Keratinocyte (primary cell): ENCODE data around the gene BRPF1. TPM values are rescaled to one million over a fixed set of nuclear protein-coding genes. Genes with fewer than 3 reads are reported as not detected.
A peak's percentile ranks its signal among the peaks of the same experiment; 100 is the strongest.

ENCODE experiments used
- DNase-seq: peaks from one replicate; pipeline ENCODE4 v3.0.0-alpha.2; 2011; ENCODE audit warnings: low read depth, missing footprints, low spot score
- FAIRE-seq: peaks from 2 replicates; lab custom pipeline; 2011; peaks lifted over from hg19 to GRCh38; lab: Jason Lieb, UNC
- H2AFZ ChIP-seq: 2 replicates; pipeline ENCODE4 v1.6.0; 2012; ENCODE audit warnings: low read length, control low read depth, inconsistent platforms; ENCODE audit not compliant: control insufficient read depth
- H3K27ac ChIP-seq: 2 replicates; pipeline ENCODE4 v1.5.1; 2011; ENCODE audit warnings: low read length; ENCODE audit not compliant: control insufficient read depth, insufficient read depth
- H3K27me3 ChIP-seq: 3 replicates; pipeline ENCODE4 v1.6.0; 2011; ENCODE audit warnings: low read length; ENCODE audit not compliant: control insufficient read depth, insufficient read depth; ENCODE audit errors: extremely low read depth
- H3K36me3 ChIP-seq, 2 experiments: 2 replicates in 1 of 2; 3 replicates in 1 of 2; pipeline ENCODE4 v1.5.1; 2011; ENCODE audit warnings: low read length in 2 of 2, mild to moderate bottlenecking in 1 of 2; ENCODE audit not compliant: control insufficient read depth in 2 of 2, insufficient read depth in 2 of 2; ENCODE audit errors: extremely low read depth in 1 of 2
- H3K4me1 ChIP-seq: 3 replicates; pipeline ENCODE4 v1.5.1; 2011; ENCODE audit warnings: low read length; ENCODE audit not compliant: control insufficient read depth, insufficient read depth; ENCODE audit errors: extremely low read depth
- H3K4me2 ChIP-seq: 3 replicates; pipeline ENCODE4 v1.6.0; 2011; ENCODE audit warnings: low read depth, low read length; ENCODE audit not compliant: control insufficient read depth, insufficient read depth; ENCODE audit errors: extremely low read depth
- H3K4me3 ChIP-seq, 3 experiments: fragments of 200-600 bp in 1 of 3; sonication (generic) in 1 of 3; 2 replicates in 2 of 3; 3 replicates in 1 of 3; pipeline ENCODE4 v1.5.1; 2011 to 2016; ENCODE audit warnings: low read length in 3 of 3, mild to moderate bottlenecking in 3 of 3, control low read depth in 2 of 3, inconsistent platforms in 1 of 3, low read depth in 1 of 3, mixed read lengths in 1 of 3, mixed run types in 1 of 3, moderate library complexity in 1 of 3; ENCODE audit not compliant: control insufficient read depth in 2 of 3, insufficient read depth in 2 of 3; ENCODE audit errors: extremely low read depth in 1 of 3
- H3K79me2 ChIP-seq: 2 replicates; pipeline ENCODE4 v1.6.0; 2012; ENCODE audit warnings: low read length; ENCODE audit not compliant: control insufficient read depth, insufficient read depth
- H3K9ac ChIP-seq: 3 replicates; pipeline ENCODE4 v1.6.0; 2011; ENCODE audit warnings: low read length; ENCODE audit not compliant: control insufficient read depth, insufficient read depth; ENCODE audit errors: extremely low read depth
- H3K9me1 ChIP-seq: 3 replicates; pipeline ENCODE4 v1.6.0; 2011; ENCODE audit warnings: low read length; ENCODE audit not compliant: control insufficient read depth, insufficient read depth; ENCODE audit errors: extremely low read depth
- H3K9me3 ChIP-seq: 2 replicates; pipeline ENCODE4 v1.5.1; 2012; ENCODE audit warnings: low read depth, low read length; ENCODE audit not compliant: control insufficient read depth
- H4K20me1 ChIP-seq: 3 replicates; pipeline ENCODE4 v1.6.0; 2011; ENCODE audit warnings: low read length; ENCODE audit not compliant: control insufficient read depth, insufficient read depth; ENCODE audit errors: extremely low read depth
- EZH2 ChIP-seq: IDR thresholded peaks from one replicate; pipeline ENCODE4 v1.6.1; 2012; ENCODE audit warnings: inconsistent platforms, mild to moderate bottlenecking, low read length, moderate library complexity
- dilution Hi-C: fragments of 300-500 bp; cut with MboI; formaldehyde crosslinking; loops from one replicate; pipeline ENCODE4 v1.7.0; 2020; ENCODE audit warnings: low sequenced_read_pairs; ENCODE audit not compliant: extremely low pct_ligation_motif_present
- polyA plus RNA-seq, 5 experiments: library from polyadenylated mRNA; depleted of rRNA in 3 of 5; stranded (reverse) in 3 of 5; stranded (forward) in 1 of 5; unstranded in 1 of 5; fragments of >200 nt; gene quantifications; 1 replicate in 1 of 5; 2 replicates in 3 of 5; 3 replicates in 1 of 5; pipeline versions ENCODE4 v1.2.1 to v1.2.3, GENCODE V29; 2011 to 2012; ENCODE audit warnings: missing spikeins in 2 of 5, low read depth in 1 of 5, low replicate concordance in 1 of 5
- TF ChIP-seq, protein P1 (sequence below), 3 experiments: IDR thresholded peaks in 1 of 3; conservative IDR thresholded peaks in 1 of 3; optimal IDR thresholded peaks in 1 of 3; 2 replicates in 2 of 3; 3 replicates in 1 of 3; pipeline versions ENCODE3 to v1.5.1; 2011; ENCODE audit warnings: low read length in 3 of 3, mild to moderate bottlenecking in 3 of 3, moderate library complexity in 2 of 3, control low read depth in 1 of 3, inconsistent platforms in 1 of 3; ENCODE audit not compliant: insufficient read depth in 2 of 3; ENCODE audit errors: extremely low read depth in 1 of 3

Gene BRPF1
- polyA plus RNA-seq, 1 donor (not counting 4 experiments of a cell fraction or from before 2014, with no cell fraction given): 8.0 TPM

DNA sequence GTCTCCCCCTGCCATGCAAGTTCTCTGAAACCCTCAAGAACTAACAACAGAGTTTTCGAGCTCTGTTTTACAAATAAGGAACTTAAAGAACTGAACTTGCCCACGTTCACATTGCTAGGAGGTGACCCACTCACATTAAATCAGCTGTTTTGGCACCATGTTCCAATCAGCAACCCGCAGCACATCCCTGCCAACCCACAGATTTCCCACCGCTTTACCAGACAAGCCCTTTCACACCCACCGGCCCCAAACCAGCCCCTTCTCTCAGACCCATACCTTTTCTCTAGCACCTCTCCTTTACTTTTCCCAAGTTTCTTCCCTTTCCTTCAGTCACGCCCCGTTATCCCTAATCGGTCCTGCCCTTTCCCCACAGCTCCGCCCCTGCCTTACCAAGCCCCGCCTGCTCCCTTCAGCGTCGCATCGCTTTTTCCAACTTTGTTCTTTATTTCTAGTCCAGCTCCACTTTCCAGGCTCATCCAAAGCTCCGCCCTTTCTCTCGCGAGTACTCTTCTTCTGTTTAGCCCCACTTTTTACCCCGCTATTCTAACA lies 804 bp upstream of the BRPF1 start:
- H3K4me1 ChIP-seq: peaks cover 15% of the 10 kb centered on the region
- dilution Hi-C loops: no loop called here
- peak overlapping the region; percentile 51 to 73 (median 61) for H3K4me3 ChIP-seq

DNA sequence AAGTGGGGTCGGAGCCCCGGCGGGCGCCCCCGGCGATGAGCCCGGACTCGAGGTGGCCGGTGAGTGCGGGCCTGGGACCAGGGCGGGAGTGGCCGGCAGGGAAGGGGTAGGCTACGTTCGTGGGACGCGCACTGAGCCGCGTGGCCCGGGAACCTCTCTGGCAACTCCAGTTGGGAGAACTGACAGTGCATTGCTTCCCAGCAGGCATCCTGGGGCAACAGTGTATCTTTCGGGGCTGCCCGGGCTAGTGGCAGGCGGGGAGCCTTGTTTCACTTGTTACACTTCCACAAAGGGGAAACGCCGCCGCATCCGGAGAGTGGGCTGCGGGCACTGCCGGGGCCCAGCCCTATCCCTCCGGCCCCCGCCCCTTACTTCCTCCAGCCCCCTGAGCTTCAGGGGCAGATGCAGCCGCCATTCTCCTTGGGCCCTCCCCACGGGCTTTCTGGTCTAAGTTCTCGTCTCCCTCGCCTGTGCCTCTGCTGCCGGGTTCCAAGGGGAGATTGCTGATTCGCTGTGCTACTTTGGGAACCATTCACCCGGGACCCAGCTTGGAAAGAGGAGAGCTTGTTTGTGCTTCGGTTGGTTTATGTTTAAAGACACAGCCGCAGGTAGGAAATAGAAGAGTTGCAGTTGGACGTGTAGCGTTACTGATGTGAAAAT lies 675 bp downstream of the BRPF1 start:
- H3K79me2 ChIP-seq: peaks cover 42% of the 10 kb centered on the region
- H3K27ac ChIP-seq: peak overlapping the region; percentile 97
- H3K9me3 ChIP-seq: no peaks in the 10 kb centered on the region
- H2AFZ ChIP-seq: peak overlapping the region; percentile 96
- FAIRE-seq (no peak), DNase-seq (no peak)
- peaks cover 16% of the 10 kb centered on the region in 2 experiments for H3K36me3 ChIP-seq
- H3K9me1 ChIP-seq: no peaks in the 10 kb centered on the region
- TF ChIP-seq EZH2: no peak
- TF ChIP-seq, protein P1, sequence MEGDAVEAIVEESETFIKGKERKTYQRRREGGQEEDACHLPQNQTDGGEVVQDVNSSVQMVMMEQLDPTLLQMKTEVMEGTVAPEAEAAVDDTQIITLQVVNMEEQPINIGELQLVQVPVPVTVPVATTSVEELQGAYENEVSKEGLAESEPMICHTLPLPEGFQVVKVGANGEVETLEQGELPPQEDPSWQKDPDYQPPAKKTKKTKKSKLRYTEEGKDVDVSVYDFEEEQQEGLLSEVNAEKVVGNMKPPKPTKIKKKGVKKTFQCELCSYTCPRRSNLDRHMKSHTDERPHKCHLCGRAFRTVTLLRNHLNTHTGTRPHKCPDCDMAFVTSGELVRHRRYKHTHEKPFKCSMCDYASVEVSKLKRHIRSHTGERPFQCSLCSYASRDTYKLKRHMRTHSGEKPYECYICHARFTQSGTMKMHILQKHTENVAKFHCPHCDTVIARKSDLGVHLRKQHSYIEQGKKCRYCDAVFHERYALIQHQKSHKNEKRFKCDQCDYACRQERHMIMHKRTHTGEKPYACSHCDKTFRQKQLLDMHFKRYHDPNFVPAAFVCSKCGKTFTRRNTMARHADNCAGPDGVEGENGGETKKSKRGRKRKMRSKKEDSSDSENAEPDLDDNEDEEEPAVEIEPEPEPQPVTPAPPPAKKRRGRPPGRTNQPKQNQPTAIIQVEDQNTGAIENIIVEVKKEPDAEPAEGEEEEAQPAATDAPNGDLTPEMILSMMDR (optimal IDR thresholded peaks at IDR 0.05 in 1 of 3, IDR thresholded peaks at IDR 0.05 in 1 of 3, conservative IDR thresholded peaks at IDR 0.05 in 1 of 3; ENCODE audit: extremely low read depth in 1 of 3, insufficient read depth in 2 of 3, low read length in 3 of 3): no peak
- H3K4me3 ChIP-seq: peak overlapping the region; percentile 73 to 95 (median 82)
- no peaks in the 10 kb centered on the region for H3K27me3 ChIP-seq
- peak overlapping the region; percentile 100 for H3K4me2 ChIP-seq
- dilution Hi-C loops: no loop called here
- peak overlapping the region; percentile 98 for H3K9ac ChIP-seq
- peaks cover 6% of the 10 kb centered on the region for H4K20me1 ChIP-seq
- H3K4me1 ChIP-seq: peaks cover 15% of the 10 kb centered on the region

More for the DNA sequence above, 804 bp upstream of the BRPF1 start:
- TF ChIP-seq EZH2: no peak
- TF ChIP-seq, protein P1 (optimal IDR thresholded peaks at IDR 0.05 in 1 of 3, IDR thresholded peaks at IDR 0.05 in 1 of 3, conservative IDR thresholded peaks at IDR 0.05 in 1 of 3; ENCODE audit: extremely low read depth in 1 of 3, insufficient read depth in 2 of 3, low read length in 3 of 3): no peak
- peak overlapping the region; percentile 45 for H3K27ac ChIP-seq
- DNase-seq (no peak), FAIRE-seq (no peak)
- H3K9me3 ChIP-seq: no peaks in the 10 kb centered on the region
- peaks cover 33% of the 10 kb centered on the region for H3K79me2 ChIP-seq
- H3K36me3 ChIP-seq: peaks cover 9 to 11% of the 10 kb centered on the region in 2 experiments
- no peaks in the 10 kb centered on the region for H3K27me3 ChIP-seq
- H3K9me1 ChIP-seq: no peaks in the 10 kb centered on the region
- H3K9ac ChIP-seq: peak overlapping the region; percentile 98
- H4K20me1 ChIP-seq: peaks cover 6% of the 10 kb centered on the region
- peak overlapping the region; percentile 82 for H3K4me2 ChIP-seq
- peak overlapping the region; percentile 59 for H2AFZ ChIP-seq
